Measurements from ENCODE around the gene MYO7B.

DNA sequence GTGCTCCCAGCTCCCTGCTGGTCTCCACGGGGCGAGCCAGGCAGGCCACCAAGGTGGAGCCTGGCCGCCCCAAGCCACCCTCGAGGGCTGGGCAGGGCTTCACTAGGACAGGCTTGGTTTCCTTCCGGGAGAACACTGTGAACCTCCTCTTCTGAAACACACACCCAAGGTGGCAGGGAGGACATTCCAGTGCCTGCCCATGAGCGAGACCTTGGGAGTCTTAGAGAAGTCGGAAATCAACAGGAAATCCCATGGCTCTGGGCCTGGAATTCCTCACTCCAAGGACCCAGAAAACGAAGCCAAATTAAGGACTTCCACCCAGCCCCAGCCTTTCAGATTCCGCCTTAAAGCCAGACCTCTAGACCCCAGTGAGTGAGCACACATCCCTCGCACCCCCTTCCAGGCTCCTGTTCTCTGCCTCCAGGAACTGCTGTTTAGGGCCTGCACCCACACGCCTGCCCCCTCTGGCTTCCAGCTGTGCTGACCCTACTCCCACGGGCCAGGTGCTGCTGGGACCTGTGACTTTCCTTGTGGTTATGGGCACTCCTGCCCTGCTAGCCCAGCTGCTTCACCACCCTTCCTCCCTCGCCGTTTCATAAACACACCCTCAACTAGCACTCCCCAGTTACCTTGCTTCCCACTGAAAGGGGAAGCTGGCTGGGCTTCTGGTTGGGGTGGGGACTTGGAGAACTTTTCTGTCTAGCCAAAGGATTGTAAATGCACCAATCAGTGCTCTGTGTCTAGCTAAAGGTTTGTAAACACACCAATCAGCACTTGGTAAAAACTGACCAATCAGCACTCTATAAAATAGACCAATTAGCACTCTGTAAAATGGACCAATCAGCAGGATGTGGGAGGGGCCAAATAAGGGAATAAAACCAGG, 124.2 kb downstream of the MYO7B start:
- TF ChIP-seq POLR2A (IDR thresholded peaks at IDR 0.05; ENCODE audit: low read length) = no peak
- TF ChIP-seq GATA1 (IDR thresholded peaks at IDR 0.05; ENCODE audit: low read depth, low read length) = no peak

Data from erythroblast (primary cell).